Endothelial cell (in vitro differentiated cells): ENCODE results near the gene GEN1. TPM values are rescaled to one million over a fixed set of nuclear protein-coding genes. Genes with fewer than 3 reads are reported as not detected.

Experiments
- DNase-seq: peaks from one replicate; pipeline ENCODE4 v3.0.0; 2021; ENCODE audit warnings: low spot score
- H3K27ac Mint-ChIP-seq: one replicate; pipeline ENCODE4 v1.8.0; 2021; ENCODE audit warnings: mixed read lengths, inconsistent platforms; ENCODE audit not compliant: unreplicated experiment
- H3K27me3 Mint-ChIP-seq: one replicate; pipeline ENCODE4 v1.8.0; 2021; ENCODE audit warnings: mild to moderate bottlenecking, moderate library complexity, mixed read lengths, inconsistent platforms; ENCODE audit not compliant: unreplicated experiment
- H3K36me3 Mint-ChIP-seq: one replicate; pipeline ENCODE4 v1.8.0; 2021; ENCODE audit warnings: mild to moderate bottlenecking, low read depth, mixed read lengths, inconsistent platforms; ENCODE audit not compliant: unreplicated experiment
- H3K4me1 Mint-ChIP-seq: one replicate; pipeline ENCODE4 v1.8.0; 2021; ENCODE audit warnings: mild to moderate bottlenecking, mixed read lengths, inconsistent platforms; ENCODE audit not compliant: unreplicated experiment
- H3K4me3 Mint-ChIP-seq: one replicate; pipeline ENCODE4 v1.8.0; 2021; ENCODE audit warnings: mild to moderate bottlenecking, mixed read lengths, inconsistent platforms; ENCODE audit not compliant: unreplicated experiment
- H3K9me3 Mint-ChIP-seq: one replicate; pipeline ENCODE4 v1.8.0; 2021; ENCODE audit warnings: mixed read lengths, inconsistent platforms; ENCODE audit not compliant: unreplicated experiment
- total RNA-seq: library from RNA; stranded (reverse); fragmentation: NEBNext Ultra II Directional; extraction: Animal tissue kit (Norgen Biotek cat#: 25700); gene quantifications from one replicate; pipeline ENCODE4 v1.2.1, GENCODE V29; 2021; ENCODE audit not compliant: unreplicated experiment
- TF ChIP-seq, protein P1 (sequence below): fragments of 200-600 bp; sonication (generic); IDR thresholded peaks from one replicate; pipeline ENCODE4 v1.5.0; 2021; ENCODE audit warnings: antibody characterized with exemption; ENCODE audit not compliant: unreplicated experiment

Gene GEN1
- total RNA-seq, 1 donor from 2014 or later, result 12.3 TPM

DNA sequence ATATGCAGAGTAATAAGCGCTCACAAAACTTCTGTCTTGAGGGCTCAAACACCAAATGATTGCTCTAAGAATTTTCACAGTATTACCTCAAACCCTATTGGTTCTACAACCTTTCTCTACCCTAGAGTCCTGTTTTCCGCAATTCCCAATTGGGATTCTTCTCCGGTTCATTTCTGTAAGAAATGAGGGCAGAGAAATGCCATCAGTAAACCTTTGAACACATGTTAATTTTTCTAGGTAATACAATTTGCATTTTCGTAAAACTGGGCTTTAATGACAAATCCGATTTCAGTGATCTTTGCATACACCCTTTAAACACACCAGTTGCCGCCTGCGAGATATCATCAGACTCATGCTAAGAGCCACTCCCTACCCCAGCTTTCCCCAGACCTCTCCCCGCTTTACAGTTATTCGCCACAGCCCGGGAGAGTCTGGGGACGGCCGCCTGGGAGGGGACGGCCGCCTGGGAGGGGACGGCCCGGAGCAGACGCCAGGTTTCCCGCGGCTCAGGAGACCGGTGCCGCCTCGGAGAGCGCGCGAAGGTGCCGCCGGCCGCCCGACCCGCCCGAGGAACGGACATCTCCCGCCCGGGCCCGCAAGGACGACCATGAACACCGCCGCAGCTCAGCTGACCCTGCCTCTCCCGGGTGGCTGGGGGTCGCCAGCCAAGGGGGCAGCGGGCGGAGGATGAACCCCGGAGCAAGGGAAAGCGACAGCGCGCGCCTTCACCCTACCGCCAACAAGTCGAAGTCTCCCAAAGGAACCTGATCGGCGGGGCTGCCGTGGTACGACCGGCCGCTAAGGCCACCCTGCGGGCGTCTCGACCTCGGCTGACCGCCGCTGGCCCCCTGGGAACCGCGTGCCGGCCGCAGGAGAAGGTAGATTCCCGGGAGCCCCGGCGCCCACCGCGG lies 791 bp upstream of the GEN1 start:
- H3K27me3 Mint-ChIP-seq, result peaks cover 5% of the 10 kb centered on the region
- DNase-seq, result peak; percentile 60
- peak overlapping the region; percentile 97 for H3K4me3 Mint-ChIP-seq
- no peaks in the 10 kb centered on the region for H3K9me3 Mint-ChIP-seq
- peaks cover 7% of the 10 kb centered on the region for H3K36me3 Mint-ChIP-seq
- TF ChIP-seq, protein P1, sequence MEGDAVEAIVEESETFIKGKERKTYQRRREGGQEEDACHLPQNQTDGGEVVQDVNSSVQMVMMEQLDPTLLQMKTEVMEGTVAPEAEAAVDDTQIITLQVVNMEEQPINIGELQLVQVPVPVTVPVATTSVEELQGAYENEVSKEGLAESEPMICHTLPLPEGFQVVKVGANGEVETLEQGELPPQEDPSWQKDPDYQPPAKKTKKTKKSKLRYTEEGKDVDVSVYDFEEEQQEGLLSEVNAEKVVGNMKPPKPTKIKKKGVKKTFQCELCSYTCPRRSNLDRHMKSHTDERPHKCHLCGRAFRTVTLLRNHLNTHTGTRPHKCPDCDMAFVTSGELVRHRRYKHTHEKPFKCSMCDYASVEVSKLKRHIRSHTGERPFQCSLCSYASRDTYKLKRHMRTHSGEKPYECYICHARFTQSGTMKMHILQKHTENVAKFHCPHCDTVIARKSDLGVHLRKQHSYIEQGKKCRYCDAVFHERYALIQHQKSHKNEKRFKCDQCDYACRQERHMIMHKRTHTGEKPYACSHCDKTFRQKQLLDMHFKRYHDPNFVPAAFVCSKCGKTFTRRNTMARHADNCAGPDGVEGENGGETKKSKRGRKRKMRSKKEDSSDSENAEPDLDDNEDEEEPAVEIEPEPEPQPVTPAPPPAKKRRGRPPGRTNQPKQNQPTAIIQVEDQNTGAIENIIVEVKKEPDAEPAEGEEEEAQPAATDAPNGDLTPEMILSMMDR, result no peak
- peaks cover 18% of the 10 kb centered on the region for H3K4me1 Mint-ChIP-seq
- H3K27ac Mint-ChIP-seq, result peak overlapping the region; percentile 95

DNA sequence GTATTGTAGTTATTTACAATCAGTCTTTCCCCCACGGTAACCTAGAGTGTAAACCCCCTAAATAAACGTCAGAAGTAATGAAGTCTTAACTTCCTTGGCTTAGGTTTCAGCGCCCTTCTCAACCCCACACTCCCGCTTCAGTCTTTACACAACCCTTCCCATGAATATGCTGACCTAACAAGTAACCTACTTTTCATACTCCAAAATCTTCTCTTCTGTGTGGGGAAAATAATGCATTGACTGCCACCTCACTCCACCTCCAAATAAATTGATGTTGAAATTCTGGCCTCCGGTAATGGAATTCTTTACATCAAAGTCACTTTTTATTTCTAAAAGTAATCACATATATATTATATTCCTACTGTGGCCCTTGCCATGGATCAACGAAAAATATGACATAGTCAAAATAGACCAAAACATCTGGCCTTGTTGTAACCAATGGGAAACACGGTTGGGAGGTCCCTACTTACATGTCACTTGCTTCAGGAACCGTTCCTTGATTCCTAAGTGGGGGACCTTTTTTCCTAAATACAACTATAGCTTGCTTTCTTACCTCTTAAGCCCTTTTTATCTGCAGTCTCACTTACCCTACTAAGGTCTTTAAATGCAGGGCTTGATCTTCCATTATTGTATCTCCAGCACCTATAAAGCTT lies 961 bp downstream of the GEN1 start:
- Mint-ChIP-seq H3K4me3 (peak overlapping the region; percentile 97), H3K27me3 (peaks cover 5% of the 10 kb centered on the region), H3K36me3 (peaks cover 7% of the 10 kb centered on the region), H3K27ac (peak overlapping the region; percentile 97), H3K9me3 (no peaks in the 10 kb centered on the region), H3K4me1 (peaks cover 18% of the 10 kb centered on the region)
- no peak for DNase-seq
- TF ChIP-seq, protein P1, result no peak

DNA sequence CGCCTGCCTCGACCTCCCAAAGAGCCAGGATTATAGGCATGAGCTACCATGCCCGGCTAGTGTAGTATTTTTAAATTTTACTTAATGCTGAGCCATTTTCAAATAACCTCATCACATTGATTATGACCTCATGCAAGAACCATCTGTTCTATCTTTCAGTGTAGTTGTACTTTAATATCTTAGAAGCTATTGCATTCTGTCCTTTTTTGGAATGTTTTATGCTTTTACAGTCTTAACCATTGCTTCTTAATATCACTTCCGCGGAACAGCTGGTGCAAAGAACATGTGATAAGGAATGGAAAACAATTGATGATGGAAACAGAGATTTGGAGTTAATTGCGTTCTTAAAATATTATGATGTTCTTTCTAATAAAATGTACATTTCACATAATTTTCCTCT lies 2.7 kb downstream of the GEN1 start:
- peaks cover 18% of the 10 kb centered on the region for H3K4me1 Mint-ChIP-seq
- H3K9me3 Mint-ChIP-seq, result no peaks in the 10 kb centered on the region
- TF ChIP-seq, protein P1, result no peak
- H3K36me3 Mint-ChIP-seq, result peaks cover 7% of the 10 kb centered on the region
- DNase-seq, result no peak
- no peak overlapping the region for H3K4me3 Mint-ChIP-seq
- peaks cover 5% of the 10 kb centered on the region for H3K27me3 Mint-ChIP-seq
- H3K27ac Mint-ChIP-seq, result no peak overlapping the region

DNA sequence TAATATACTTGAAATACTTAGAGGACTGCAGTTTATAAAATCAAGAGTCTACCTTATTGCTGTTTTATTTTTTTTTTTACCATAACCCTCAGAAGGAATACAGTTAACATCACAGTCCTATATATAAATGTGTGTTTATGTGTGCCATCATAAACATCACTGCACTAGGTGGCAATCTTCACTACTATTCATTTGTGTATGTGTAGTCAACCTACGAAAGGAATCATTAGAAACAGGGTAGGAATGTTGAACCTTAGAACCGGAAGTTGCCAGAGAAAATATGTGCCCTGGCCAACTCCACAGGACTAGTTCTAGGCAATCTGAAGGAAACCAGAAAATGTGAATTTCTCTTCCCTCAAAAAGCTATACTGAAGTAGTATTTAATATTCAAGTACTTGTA lies 3.4 kb downstream of the GEN1 start:
- TF ChIP-seq, protein P1, result no peak

DNA sequence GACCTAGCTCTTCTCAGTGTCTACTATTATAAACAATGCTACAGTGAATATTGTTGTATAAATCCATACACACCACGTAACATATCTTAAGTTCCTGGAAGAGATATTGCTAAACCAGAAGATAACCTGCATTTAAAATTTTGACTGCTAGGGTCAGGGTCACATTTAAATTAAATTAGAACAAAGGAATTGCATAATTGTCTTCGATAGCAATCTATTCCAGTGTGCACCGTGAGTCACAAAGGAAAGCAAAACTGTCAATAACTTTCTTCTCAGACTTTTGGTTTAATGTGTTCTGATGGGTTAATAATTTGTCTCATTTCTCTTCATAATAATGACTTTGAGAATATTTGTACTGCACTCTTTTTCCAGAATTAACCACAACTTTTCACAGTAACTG lies 4.2 kb downstream of the GEN1 start:
- peaks cover 7% of the 10 kb centered on the region for H3K4me1 Mint-ChIP-seq
- H3K27ac Mint-ChIP-seq, result no peak overlapping the region
- TF ChIP-seq, protein P1, result no peak
- peaks cover 4% of the 10 kb centered on the region for H3K36me3 Mint-ChIP-seq
- H3K4me3 Mint-ChIP-seq, result no peak overlapping the region
- no peak for DNase-seq
- H3K27me3 Mint-ChIP-seq, result peaks cover 5% of the 10 kb centered on the region
- no peaks in the 10 kb centered on the region for H3K9me3 Mint-ChIP-seq

More for the DNA sequence above, 3.4 kb downstream of the GEN1 start:
- Mint-ChIP-seq H3K4me3 (no peak overlapping the region), H3K9me3 (no peaks in the 10 kb centered on the region), H3K27ac (no peak overlapping the region), H3K36me3 (peaks cover 7% of the 10 kb centered on the region), H3K4me1 (peaks cover 13% of the 10 kb centered on the region), H3K27me3 (peaks cover 5% of the 10 kb centered on the region)
- no peak for DNase-seq
